Suprapubic skin (tissue), 4 donors: Measurements from ENCODE around the gene LRRC7.

ENCODE experiments used
- POLR2A ChIP-seq, 2 donors: fragments of 450-650 bp; IDR thresholded peaks; one replicate each; pipeline ENCODE4 v1.6.1; 2017; ENCODE audit warnings: antibody characterized with exemption in 2 of 2, mild to moderate bottlenecking in 2 of 2, moderate library complexity in 2 of 2
- POLR2AphosphoS5 ChIP-seq, 3 donors: sonication (generic); formaldehyde crosslinking; IDR thresholded peaks; one replicate each; pipeline ENCODE4 v1.6.1; 2017; ENCODE audit warnings: antibody characterized with exemption in 3 of 3
- TF ChIP-seq, protein P1 (sequence below), 2 donors: fragments of 200-600 bp in 1 of 2; fragments of 450-650 bp in 1 of 2; sonication (generic) in 1 of 2; IDR thresholded peaks; one replicate each; pipeline ENCODE4 v1.5.1; 2016 to 2019; ENCODE audit warnings: antibody characterized with exemption in 2 of 2, mild to moderate bottlenecking in 1 of 2, moderate library complexity in 1 of 2

- TF ChIP-seq, protein P1, sequence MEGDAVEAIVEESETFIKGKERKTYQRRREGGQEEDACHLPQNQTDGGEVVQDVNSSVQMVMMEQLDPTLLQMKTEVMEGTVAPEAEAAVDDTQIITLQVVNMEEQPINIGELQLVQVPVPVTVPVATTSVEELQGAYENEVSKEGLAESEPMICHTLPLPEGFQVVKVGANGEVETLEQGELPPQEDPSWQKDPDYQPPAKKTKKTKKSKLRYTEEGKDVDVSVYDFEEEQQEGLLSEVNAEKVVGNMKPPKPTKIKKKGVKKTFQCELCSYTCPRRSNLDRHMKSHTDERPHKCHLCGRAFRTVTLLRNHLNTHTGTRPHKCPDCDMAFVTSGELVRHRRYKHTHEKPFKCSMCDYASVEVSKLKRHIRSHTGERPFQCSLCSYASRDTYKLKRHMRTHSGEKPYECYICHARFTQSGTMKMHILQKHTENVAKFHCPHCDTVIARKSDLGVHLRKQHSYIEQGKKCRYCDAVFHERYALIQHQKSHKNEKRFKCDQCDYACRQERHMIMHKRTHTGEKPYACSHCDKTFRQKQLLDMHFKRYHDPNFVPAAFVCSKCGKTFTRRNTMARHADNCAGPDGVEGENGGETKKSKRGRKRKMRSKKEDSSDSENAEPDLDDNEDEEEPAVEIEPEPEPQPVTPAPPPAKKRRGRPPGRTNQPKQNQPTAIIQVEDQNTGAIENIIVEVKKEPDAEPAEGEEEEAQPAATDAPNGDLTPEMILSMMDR (IDR thresholded peaks at IDR 0.05), result no peak
- TF ChIP-seq POLR2AphosphoS5 (IDR thresholded peaks at IDR 0.05), result no peak
- no peak for TF ChIP-seq POLR2A (IDR thresholded peaks at IDR 0.05)
Measured at GRCh38 chr1:70061231-70061630, 493.5 kb downstream of the LRRC7 start.
